Measurements from ENCODE around the gene IL10RB. TPM values are rescaled to one million over a fixed set of nuclear protein-coding genes. Genes with fewer than 3 reads are reported as not detected.

IL10RB gene
- total RNA-seq, 1 donor from 2014 or later, result 27.5 TPM

DNA sequence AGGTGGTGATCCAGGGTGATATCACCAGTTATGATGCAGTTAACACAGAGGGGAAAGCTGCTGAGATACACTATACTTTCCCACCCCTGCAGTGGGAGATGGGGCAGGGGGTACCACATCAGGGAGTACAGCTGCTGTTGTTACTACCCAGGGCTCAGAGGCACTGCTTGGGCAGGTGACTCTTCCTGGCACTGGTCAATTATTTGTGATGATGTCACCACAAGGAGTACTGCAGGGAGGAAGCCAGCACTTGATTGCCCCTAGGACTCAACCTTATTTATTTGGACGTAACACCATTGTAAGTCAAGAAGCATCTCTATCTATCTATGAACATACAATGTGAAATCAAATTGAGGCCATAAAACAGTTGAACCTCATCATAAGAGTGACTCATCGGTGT lies 68.7 kb downstream of the IL10RB start:
- no peak for ATAC-seq

DNA sequence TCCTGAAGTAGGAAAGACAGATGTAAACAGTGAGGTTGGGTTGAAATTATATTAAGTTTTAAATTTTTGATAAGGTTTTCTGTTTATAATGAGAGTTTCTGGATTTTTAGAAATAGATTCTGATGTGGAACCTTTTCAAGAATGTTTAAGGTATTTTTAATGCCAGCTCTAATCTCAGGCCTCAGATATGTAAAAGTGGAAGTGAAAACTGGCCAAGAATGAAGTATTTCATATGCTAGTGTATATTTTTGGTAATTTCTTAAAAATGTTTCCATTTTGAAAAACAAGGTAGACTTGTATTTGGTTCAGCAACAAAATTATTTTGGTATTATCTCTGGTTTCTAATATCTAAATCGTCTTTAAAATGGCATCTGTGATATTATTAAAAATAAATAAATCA lies 73.0 kb downstream of the IL10RB start:
- no peak for ATAC-seq

DNA sequence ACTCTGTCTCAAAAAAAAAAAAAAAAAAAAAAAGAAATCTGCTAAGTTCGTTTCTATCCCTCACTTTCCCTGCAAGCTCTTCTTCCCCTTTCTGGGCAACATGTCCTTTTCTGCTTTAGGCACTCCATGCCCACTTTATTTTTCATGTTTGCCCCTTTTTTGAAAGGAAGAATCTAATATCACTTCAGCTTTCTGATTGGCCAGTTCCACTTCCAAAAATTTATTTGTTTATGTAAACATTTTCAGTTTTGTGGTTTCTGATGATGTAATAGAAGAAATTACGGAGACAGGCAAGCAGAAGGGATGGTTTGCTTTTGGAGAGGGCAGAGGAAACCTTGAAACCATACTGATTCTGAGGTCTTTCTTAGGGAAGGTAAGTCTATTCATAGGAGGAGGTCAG lies 73.8 kb downstream of the IL10RB start:
- no peak for ATAC-seq

DNA sequence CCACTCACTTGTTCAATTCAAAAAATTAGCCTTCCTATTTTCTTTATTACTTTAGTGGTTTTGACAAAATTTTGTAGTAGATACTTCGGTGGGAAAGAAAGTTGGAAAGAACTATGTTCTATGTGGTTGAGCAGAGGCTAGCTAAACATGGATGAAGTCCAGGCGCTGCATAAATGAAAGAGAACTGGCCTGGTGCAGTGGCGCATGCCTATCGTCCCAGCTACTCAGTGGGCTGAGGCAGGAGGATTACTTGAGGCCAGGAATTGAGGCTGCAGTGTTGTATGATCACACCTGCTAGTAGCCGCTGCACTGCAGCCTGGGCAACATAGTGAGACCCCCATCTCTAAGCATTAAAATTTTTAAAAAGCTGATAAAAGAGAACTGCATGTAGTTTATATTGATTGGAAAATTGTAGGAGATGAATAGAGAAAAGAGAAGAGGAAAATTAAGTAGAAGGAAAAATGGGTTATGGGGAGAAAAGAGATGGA lies 79.6 kb downstream of the IL10RB start:
- ATAC-seq, result no peak

Other genes starting within 250 kb of the IL10RB start
- gene OLIG2, start 240.4 kb upstream of the IL10RB start, total RNA-seq, result not detected
- not detected for gene OLIG1, start 196.2 kb upstream of the IL10RB start, total RNA-seq
- 7.7 TPM for gene IFNAR2, start 36.4 kb upstream of the IL10RB start, total RNA-seq
- gene IFNAR1, start 58.6 kb downstream of the IL10RB start, total RNA-seq, result 15.5 TPM
- 86.8 TPM for gene IFNGR2, start 137.0 kb downstream of the IL10RB start, total RNA-seq
- gene TMEM50B, start 213.6 kb downstream of the IL10RB start, total RNA-seq, result 15.1 TPM
- 0.52 TPM for gene DNAJC28, start 225.3 kb downstream of the IL10RB start, total RNA-seq

All from esophagus mucosa (tissue), 1 donor.